Coronary artery (tissue), 2 donors: ENCODE data around the gene PDHB.

Experiments
- DNase-seq: peaks from one replicate; pipeline ENCODE4 v3.0.0-alpha.2; 2017; ENCODE audit warnings: low spot score
- H3K27ac ChIP-seq, 2 donors: fragments of 200-600 bp; sonication (generic); one replicate each; pipeline ENCODE4 v1.5.1; 2016 to 2019
- H3K4me3 ChIP-seq: fragments of 200-600 bp; sonication (generic); 2 replicates; pipeline ENCODE4 v1.5.1; 2016; ENCODE audit warnings: mild to moderate bottlenecking, moderate library complexity
- TF ChIP-seq, protein P1 (sequence below): fragments of 200-600 bp; sonication (generic); IDR thresholded peaks from one replicate; pipeline ENCODE4 v1.5.1; 2019; ENCODE audit warnings: antibody characterized with exemption

Gene PDHB

DNA sequence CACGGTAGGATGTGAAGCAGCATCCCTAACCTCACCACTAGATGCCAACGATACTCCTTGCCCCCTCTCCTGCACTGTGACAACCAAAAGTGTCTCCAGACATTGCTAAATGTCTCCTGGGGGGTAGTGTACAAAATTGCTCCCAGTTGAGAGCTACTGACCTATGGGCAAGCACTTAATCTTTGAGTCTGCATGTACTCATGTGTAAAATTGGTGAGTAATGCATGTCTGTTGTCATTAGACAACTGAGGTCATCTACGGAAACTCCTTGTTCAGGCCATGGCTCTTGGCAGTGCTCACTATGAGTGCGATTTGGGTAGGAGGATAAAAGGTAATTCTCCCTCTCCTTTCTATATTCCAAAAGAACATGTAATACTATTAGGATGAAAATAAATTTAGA, 29.2 kb downstream of the PDHB start:
- TF ChIP-seq, protein P1, sequence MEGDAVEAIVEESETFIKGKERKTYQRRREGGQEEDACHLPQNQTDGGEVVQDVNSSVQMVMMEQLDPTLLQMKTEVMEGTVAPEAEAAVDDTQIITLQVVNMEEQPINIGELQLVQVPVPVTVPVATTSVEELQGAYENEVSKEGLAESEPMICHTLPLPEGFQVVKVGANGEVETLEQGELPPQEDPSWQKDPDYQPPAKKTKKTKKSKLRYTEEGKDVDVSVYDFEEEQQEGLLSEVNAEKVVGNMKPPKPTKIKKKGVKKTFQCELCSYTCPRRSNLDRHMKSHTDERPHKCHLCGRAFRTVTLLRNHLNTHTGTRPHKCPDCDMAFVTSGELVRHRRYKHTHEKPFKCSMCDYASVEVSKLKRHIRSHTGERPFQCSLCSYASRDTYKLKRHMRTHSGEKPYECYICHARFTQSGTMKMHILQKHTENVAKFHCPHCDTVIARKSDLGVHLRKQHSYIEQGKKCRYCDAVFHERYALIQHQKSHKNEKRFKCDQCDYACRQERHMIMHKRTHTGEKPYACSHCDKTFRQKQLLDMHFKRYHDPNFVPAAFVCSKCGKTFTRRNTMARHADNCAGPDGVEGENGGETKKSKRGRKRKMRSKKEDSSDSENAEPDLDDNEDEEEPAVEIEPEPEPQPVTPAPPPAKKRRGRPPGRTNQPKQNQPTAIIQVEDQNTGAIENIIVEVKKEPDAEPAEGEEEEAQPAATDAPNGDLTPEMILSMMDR, result no peak
- Histone ChIP-seq H3K27ac (no peak overlapping the region), H3K4me3 (no peak overlapping the region)
- DNase-seq, result no peak

GRCh38 chr3:58403513-58404109, 30.0 kb downstream of the PDHB start:
- no peak for DNase-seq
- no peak overlapping the region for H3K4me3 ChIP-seq
- TF ChIP-seq, protein P1, result no peak
- no peak overlapping the region for H3K27ac ChIP-seq

DNA sequence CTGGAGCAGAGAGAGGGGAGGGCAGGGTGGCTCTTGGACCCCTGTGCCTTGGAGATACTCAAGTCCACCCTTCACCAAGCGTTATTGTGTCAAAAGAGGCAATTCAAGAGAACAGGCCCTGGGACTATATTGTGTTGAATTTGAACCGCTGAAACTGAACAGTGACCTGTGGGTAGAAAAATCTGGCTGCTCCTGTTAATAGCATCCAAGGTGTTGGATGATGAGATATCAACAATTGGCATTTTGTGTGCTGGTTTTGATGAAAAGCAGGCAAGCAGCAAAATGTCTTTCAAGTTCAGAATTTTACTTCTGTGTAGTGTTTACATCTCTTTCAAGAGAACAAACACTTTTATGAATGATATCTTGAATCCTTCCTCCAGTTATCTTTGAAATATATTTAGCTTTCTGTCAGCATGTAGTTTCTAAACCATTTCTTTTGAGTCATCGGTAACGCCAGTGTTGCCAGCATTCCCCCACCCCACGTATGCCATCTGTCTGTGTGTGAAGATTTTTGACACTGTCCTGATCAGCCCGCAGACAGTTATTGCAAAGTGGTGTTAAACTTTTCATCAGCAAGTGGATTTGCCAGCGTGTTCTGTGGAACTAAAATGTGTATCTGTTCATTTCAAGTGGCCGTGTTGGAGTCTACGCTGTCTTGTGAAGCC, 34.8 kb downstream of the PDHB start:
- DNase-seq, result no peak
- no peak overlapping the region for H3K4me3 ChIP-seq
- TF ChIP-seq, protein P1, result no peak
- H3K27ac ChIP-seq, result no peak overlapping the region

GRCh38 chr3:58394339-58394738, 39.3 kb downstream of the PDHB start:
- DNase-seq, result no peak
- Histone ChIP-seq H3K27ac (no peak overlapping the region), H3K4me3 (no peak overlapping the region)
- TF ChIP-seq, protein P1, result no peak

DNA sequence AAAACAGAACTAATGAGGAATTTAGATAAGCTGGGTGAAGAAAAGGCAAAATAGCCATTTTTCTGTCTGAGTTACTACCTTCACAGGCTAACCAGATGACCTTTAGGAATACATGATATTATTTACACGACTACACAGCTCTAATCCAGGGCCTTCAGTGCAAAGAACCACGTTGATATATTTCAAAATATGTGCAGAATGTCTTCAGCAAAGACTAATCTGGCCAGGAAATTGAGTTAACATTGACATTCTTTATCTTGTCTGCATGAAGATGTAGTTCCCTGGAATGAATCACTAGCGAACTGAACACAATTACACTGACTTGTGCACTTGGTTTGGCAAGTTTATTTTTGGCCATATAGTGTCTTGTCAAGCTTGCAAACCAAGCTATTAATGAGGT, 41.5 kb downstream of the PDHB start:
- Histone ChIP-seq H3K4me3 (no peak overlapping the region), H3K27ac (peak overlapping the region in 1 of 2 donors; percentile 52)
- DNase-seq, result no peak
- TF ChIP-seq, protein P1, result no peak

- Histone ChIP-seq H3K27ac (peak overlapping the region in 1 of 2 donors; percentile 52), H3K4me3 (no peak overlapping the region)
- TF ChIP-seq, protein P1, result no peak
- DNase-seq, result no peak
Observed at GRCh38 chr3:58391156-58391865, 42.3 kb downstream of the PDHB start.
